HL-60 (cell line): ENCODE measurements around the gene CD38.

ENCODE experiments used
- DNase-seq, 2 experiments: peaks; one replicate each; pipeline ENCODE4 v3.0.0-alpha.2; 2010 to 2020; ENCODE audit warnings: low read depth in 1 of 2, low spot score in 1 of 2
- H3K27ac ChIP-seq: fragments of 250-450 bp; sonication (Bioruptor Pico); replicated peaks from 2 replicates; pipeline ENCODE4 v1.5.1; 2020; ENCODE audit warnings: mild to moderate bottlenecking, moderate library complexity
- H3K27me3 ChIP-seq: fragments of 250-450 bp; sonication (Bioruptor Pico); 2 replicates; pipeline ENCODE4 v1.5.1; 2021; ENCODE audit warnings: mild to moderate bottlenecking, moderate library complexity; ENCODE audit not compliant: insufficient read depth, poor library complexity, severe bottlenecking
- H3K4me3 ChIP-seq: replicated peaks from 2 replicates; pipeline ENCODE4 v1.5.1; 2011; ENCODE audit warnings: mild to moderate bottlenecking, control low read depth, low read length; ENCODE audit not compliant: insufficient read depth
- CTCF ChIP-seq: IDR thresholded peaks from one replicate; pipeline ENCODE4 v1.5.1; 2011; ENCODE audit warnings: low read length, control low read depth, inconsistent platforms; ENCODE audit not compliant: insufficient read depth
- GABPA ChIP-seq: IDR thresholded peaks from 2 replicates; pipeline ENCODE4 v1.6.1; 2012; ENCODE audit warnings: low read depth
- POLR2AphosphoS5 ChIP-seq: IDR thresholded peaks from 2 replicates; pipeline ENCODE4 v1.6.1; 2012; ENCODE audit warnings: low read depth
- REST ChIP-seq: IDR thresholded peaks from 2 replicates; pipeline ENCODE4 v1.6.1; 2012; ENCODE audit warnings: low read depth; ENCODE audit not compliant: insufficient replicate concordance
- SPI1 ChIP-seq: IDR thresholded peaks from 2 replicates; pipeline ENCODE4 v1.6.1; 2012; ENCODE audit warnings: low read depth, mild to moderate bottlenecking, borderline replicate concordance

CD38 gene

GRCh38 chr4:15874671-15875070 lies 96.5 kb downstream of the CD38 start:
- no peak for TF ChIP-seq REST
- TF ChIP-seq POLR2AphosphoS5 = no peak
- TF ChIP-seq GABPA = no peak
- no peak for TF ChIP-seq SPI1
- TF ChIP-seq CTCF = no peak
- Histone ChIP-seq H3K27ac (no peak overlapping the region), H3K27me3 (no peaks in the 10 kb centered on the region), H3K4me3 (no peak overlapping the region)
- no peak for DNase-seq

GRCh38 chr4:15875663-15876460 lies 97.7 kb downstream of the CD38 start:
- no peak for DNase-seq

More at GRCh38 chr4:15875663-15876460, 97.7 kb downstream of the CD38 start:
- H3K27ac ChIP-seq = no peak overlapping the region
- TF ChIP-seq CTCF (no peak), SPI1 (no peak), REST (no peak), GABPA (no peak), POLR2AphosphoS5 (no peak)
- H3K27me3 ChIP-seq = no peaks in the 10 kb centered on the region
- H3K4me3 ChIP-seq = no peak overlapping the region
